ENCODE results near the gene SFMBT1. TPM values are rescaled to one million over a fixed set of nuclear protein-coding genes. Genes with fewer than 3 reads are reported as not detected.

The SFMBT1 gene
- total and polyA plus RNA-seq, 7 experiments from 2014 or later: 9.9 to 47.1 (median 30.5) TPM

- no peak for DNase-seq
- POLR2A ChIA-PET: no interaction called here
- no peak for ATAC-seq
- no peak overlapping the region for H3K27ac ChIP-seq (ENCODE audit: low read depth, low read length)
- Mint-ChIP-seq H3K27ac (peak overlapping the region in 1 of 9 donors; percentile 10), H3K4me3 (peak overlapping the region in 4 of 10 donors; percentile 24 to 58 (median 44)), H3K4me1 (peaks cover 23 to 41% (median 35%) of the 10 kb centered on the region in 7 donors), H3K9me3 (no peaks in the 10 kb centered on the region), H3K36me3 (peaks cover 0 to 19% (median 3%) of the 10 kb centered on the region in 5 donors), H3K27me3 (no peaks in the 10 kb centered on the region)
- H3K9me3 ChIP-seq (ENCODE audit: control insufficient read depth in 2 of 3, low read length in 3 of 3): no peaks in the 10 kb centered on the region
- H3K4me3 ChIP-seq (ENCODE audit: low read length): no peak overlapping the region
- intact Hi-C loops (cut with micrococcal nuclease): no loop called here
- CTCF ChIA-PET: no interaction called here
- peaks cover 0 to 3% of the 10 kb centered on the region in 2 donors for H3K4me1 ChIP-seq (ENCODE audit: control insufficient read depth in 2 of 2, insufficient read depth in 2 of 2, low read length in 2 of 2)
- H3K36me3 ChIP-seq (ENCODE audit: control insufficient read depth in 2 of 3, insufficient read depth in 3 of 3, low read length in 3 of 3): no peaks in the 10 kb centered on the region
- no peaks in the 10 kb centered on the region for H3K27me3 ChIP-seq (ENCODE audit: control insufficient read depth in 2 of 2, insufficient read depth in 2 of 2, low read length in 2 of 2)
Measured at GRCh38 chr3:52874160-52874701, 171.6 kb downstream of the SFMBT1 start.

- no peak overlapping the region for H3K4me3 Mint-ChIP-seq
- H3K27me3 Mint-ChIP-seq: no peaks in the 10 kb centered on the region
- peaks cover 23 to 38% (median 35%) of the 10 kb centered on the region in 7 donors for H3K4me1 Mint-ChIP-seq
- intact Hi-C loops (cut with micrococcal nuclease): no loop called here
- Histone ChIP-seq H3K4me1 (ENCODE audit: control insufficient read depth in 2 of 2, insufficient read depth in 2 of 2, low read length in 2 of 2) (peaks cover 0 to 3% of the 10 kb centered on the region in 2 donors), H3K4me3 (ENCODE audit: low read length) (no peak overlapping the region), H3K36me3 (ENCODE audit: control insufficient read depth in 2 of 3, insufficient read depth in 3 of 3, low read length in 3 of 3) (no peaks in the 10 kb centered on the region), H3K27me3 (ENCODE audit: control insufficient read depth in 2 of 2, insufficient read depth in 2 of 2, low read length in 2 of 2) (no peaks in the 10 kb centered on the region), H3K9me3 (ENCODE audit: control insufficient read depth in 2 of 3, low read length in 3 of 3) (no peaks in the 10 kb centered on the region), H3K27ac (ENCODE audit: low read depth, low read length) (no peak overlapping the region)
- H3K36me3 Mint-ChIP-seq: peaks cover 0 to 19% (median 2%) of the 10 kb centered on the region in 5 donors
- DNase-seq: no peak
- POLR2A ChIA-PET: no interaction called here
- CTCF ChIA-PET: interaction anchor here (0.5 kb wide), 1 partner anchor 23 kb away, joined by 3 read pairs; no protein-coding TSS in a partner anchor
- no peak for ATAC-seq
- peak overlapping the region in 1 of 9 donors; percentile 33 for H3K27ac Mint-ChIP-seq
- H3K9me3 Mint-ChIP-seq: no peaks in the 10 kb centered on the region
Measured at GRCh38 chr3:52873433-52874159, 172.3 kb downstream of the SFMBT1 start.

- CTCF ChIA-PET: no interaction called here
- Histone ChIP-seq H3K4me1 (ENCODE audit: control insufficient read depth in 2 of 2, insufficient read depth in 2 of 2, low read length in 2 of 2) (peaks cover 0 to 3% of the 10 kb centered on the region in 2 donors), H3K4me3 (ENCODE audit: low read length) (no peak overlapping the region), H3K36me3 (ENCODE audit: control insufficient read depth in 2 of 3, insufficient read depth in 3 of 3, low read length in 3 of 3) (peaks cover 0 to 5% (median 0%) of the 10 kb centered on the region in 3 experiments), H3K9me3 (ENCODE audit: control insufficient read depth in 2 of 3, low read length in 3 of 3) (no peaks in the 10 kb centered on the region), H3K27me3 (ENCODE audit: control insufficient read depth in 2 of 2, insufficient read depth in 2 of 2, low read length in 2 of 2) (no peaks in the 10 kb centered on the region), H3K27ac (ENCODE audit: low read depth, low read length) (no peak overlapping the region)
- Mint-ChIP-seq H3K9me3 (no peaks in the 10 kb centered on the region), H3K4me3 (peak overlapping the region in 1 of 10 donors; percentile 2), H3K36me3 (peaks cover 0 to 24% (median 5%) of the 10 kb centered on the region in 5 donors), H3K4me1 (peaks cover 25 to 38% (median 34%) of the 10 kb centered on the region in 7 donors), H3K27me3 (no peaks in the 10 kb centered on the region), H3K27ac (no peak overlapping the region)
- intact Hi-C loops (cut with micrococcal nuclease): no loop called here
- ATAC-seq (no peak), DNase-seq (no peak)
- POLR2A ChIA-PET: no interaction called here
Measured at GRCh38 chr3:52872245-52872644, 173.6 kb downstream of the SFMBT1 start.

- H3K9me3 Mint-ChIP-seq: no peaks in the 10 kb centered on the region
- DNase-seq: no peak
- H3K9me3 ChIP-seq (ENCODE audit: control insufficient read depth in 2 of 3, low read length in 3 of 3): no peaks in the 10 kb centered on the region
- ChIA-PET POLR2A (no interaction called here), CTCF (no interaction called here)
- H3K36me3 ChIP-seq (ENCODE audit: control insufficient read depth in 2 of 3, insufficient read depth in 3 of 3, low read length in 3 of 3): peaks cover 0 to 6% (median 0%) of the 10 kb centered on the region in 3 experiments
- no peak for ATAC-seq
- intact Hi-C loops (cut with micrococcal nuclease): no loop called here
- H3K27me3 ChIP-seq (ENCODE audit: control insufficient read depth in 2 of 2, insufficient read depth in 2 of 2, low read length in 2 of 2): no peaks in the 10 kb centered on the region
- peaks cover 0 to 25% (median 6%) of the 10 kb centered on the region in 5 donors for H3K36me3 Mint-ChIP-seq
- H3K4me1 Mint-ChIP-seq: peaks cover 25 to 38% (median 34%) of the 10 kb centered on the region in 7 donors
- H3K4me3 ChIP-seq (ENCODE audit: low read length): no peak overlapping the region
- peak overlapping the region in 2 of 9 donors; percentile 48 to 52 for H3K27ac Mint-ChIP-seq
- H3K27me3 Mint-ChIP-seq: no peaks in the 10 kb centered on the region
- no peak overlapping the region for H3K27ac ChIP-seq (ENCODE audit: low read depth, low read length)
- H3K4me3 Mint-ChIP-seq: peak overlapping the region in 1 of 10 donors; percentile 18
- peaks cover 0 to 3% of the 10 kb centered on the region in 2 donors for H3K4me1 ChIP-seq (ENCODE audit: control insufficient read depth in 2 of 2, insufficient read depth in 2 of 2, low read length in 2 of 2)
Measured at GRCh38 chr3:52871761-52872160, 174.1 kb downstream of the SFMBT1 start.

GRCh38 chr3:52870471-52870870, 175.4 kb downstream of the SFMBT1 start:
- Histone ChIP-seq H3K4me3 (ENCODE audit: low read length) (no peak overlapping the region), H3K4me1 (ENCODE audit: control insufficient read depth in 2 of 2, insufficient read depth in 2 of 2, low read length in 2 of 2) (peaks cover 0 to 3% of the 10 kb centered on the region in 2 donors), H3K27me3 (ENCODE audit: control insufficient read depth in 2 of 2, insufficient read depth in 2 of 2, low read length in 2 of 2) (no peaks in the 10 kb centered on the region), H3K36me3 (ENCODE audit: control insufficient read depth in 2 of 3, insufficient read depth in 3 of 3, low read length in 3 of 3) (peaks cover 0 to 9% (median 0%) of the 10 kb centered on the region in 3 experiments), H3K27ac (ENCODE audit: low read depth, low read length) (no peak overlapping the region), H3K9me3 (ENCODE audit: control insufficient read depth in 2 of 3, low read length in 3 of 3) (no peaks in the 10 kb centered on the region)
- peaks cover 4 to 35% (median 18%) of the 10 kb centered on the region in 5 donors for H3K36me3 Mint-ChIP-seq
- no peak for DNase-seq
- H3K27ac Mint-ChIP-seq: no peak overlapping the region
- intact Hi-C loops (cut with micrococcal nuclease): no loop called here
- no peaks in the 10 kb centered on the region for H3K27me3 Mint-ChIP-seq
- ATAC-seq: no peak
- peaks cover 0 to 12% (median 7%) of the 10 kb centered on the region in 11 donors for H3K9me3 Mint-ChIP-seq
- POLR2A ChIA-PET: no interaction called here
- CTCF ChIA-PET: no interaction called here
- H3K4me1 Mint-ChIP-seq: peaks cover 19 to 34% (median 23%) of the 10 kb centered on the region in 7 donors
- H3K4me3 Mint-ChIP-seq: no peak overlapping the region

- no peak overlapping the region for H3K4me3 Mint-ChIP-seq
- no peak for DNase-seq
- intact Hi-C loops (cut with micrococcal nuclease): no loop called here
- no peak overlapping the region for H3K27ac Mint-ChIP-seq
- peaks cover 4 to 55% (median 38%) of the 10 kb centered on the region in 5 donors for H3K36me3 Mint-ChIP-seq
- Histone ChIP-seq H3K27me3 (ENCODE audit: control insufficient read depth in 2 of 2, insufficient read depth in 2 of 2, low read length in 2 of 2) (no peaks in the 10 kb centered on the region), H3K4me1 (ENCODE audit: control insufficient read depth in 2 of 2, insufficient read depth in 2 of 2, low read length in 2 of 2) (no peaks in the 10 kb centered on the region), H3K36me3 (ENCODE audit: control insufficient read depth in 2 of 3, insufficient read depth in 3 of 3, low read length in 3 of 3) (peaks cover 0 to 9% (median 0%) of the 10 kb centered on the region in 3 experiments), H3K9me3 (ENCODE audit: control insufficient read depth in 2 of 3, low read length in 3 of 3) (no peaks in the 10 kb centered on the region), H3K4me3 (ENCODE audit: low read length) (no peak overlapping the region), H3K27ac (ENCODE audit: low read depth, low read length) (no peak overlapping the region)
- H3K9me3 Mint-ChIP-seq: peaks cover 0 to 24% (median 9%) of the 10 kb centered on the region in 11 donors
- POLR2A ChIA-PET: no interaction called here
- no peak for ATAC-seq
- CTCF ChIA-PET: no interaction called here
- H3K27me3 Mint-ChIP-seq: no peaks in the 10 kb centered on the region
- peaks cover 0 to 16% (median 0%) of the 10 kb centered on the region in 7 donors for H3K4me1 Mint-ChIP-seq
Measured at GRCh38 chr3:52866427-52866826, 179.4 kb downstream of the SFMBT1 start.
